ENCODE measurements around the gene BECN2. TPM values are rescaled to one million over a fixed set of nuclear protein-coding genes. Genes with fewer than 3 reads are reported as not detected.

The BECN2 gene
- total RNA-seq, 4 donors from 2014 or later: not detected

GRCh38 chr1:241964550-241965282, 7.1 kb downstream of the BECN2 start:
- peak in 1 of 2 donors; percentile 17 for DNase-seq (ENCODE audit: low spot score in 2 of 2)
- WGBS, 2 donors: 72 to 74% methylated on average over 8 of the region's 8 CpGs
- H3K4me3 ChIP-seq (ENCODE audit: low read depth, poor library complexity, severe bottlenecking): no peak overlapping the region
- no peak for TF ChIP-seq POLR2A (IDR thresholded peaks at IDR 0.05)
- no peak for TF ChIP-seq CTCF (IDR thresholded peaks at IDR 0.05)
- intact Hi-C loops (cut with DNase I; ENCODE audit: low total_unique reads): no loop called here

DNA sequence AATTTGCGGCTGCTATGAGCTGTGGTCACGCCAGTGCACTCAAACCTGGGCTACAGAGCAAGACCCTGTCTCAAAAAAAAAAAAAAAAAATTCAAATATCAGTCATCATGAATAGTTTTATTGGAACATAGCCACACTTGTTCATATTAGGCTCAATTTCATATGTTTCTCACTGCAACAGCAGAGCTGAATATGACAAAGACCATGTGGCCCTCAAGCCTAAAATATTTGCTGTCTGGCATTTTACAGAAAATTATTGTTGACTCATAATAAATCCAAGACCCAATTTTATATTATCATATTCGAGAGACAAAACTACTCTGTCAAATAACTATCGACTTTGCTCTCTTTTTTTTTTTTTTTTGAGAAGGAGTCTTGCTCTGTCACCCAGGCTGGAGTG, 11.0 kb downstream of the BECN2 start:
- intact Hi-C loops (cut with DNase I; ENCODE audit: low total_unique reads): no loop called here
- DNase-seq (ENCODE audit: low spot score in 2 of 2): no peak
- 41 to 64% methylated on average over 4 of the region's 4 CpGs for WGBS, 2 donors
- H3K4me3 ChIP-seq (ENCODE audit: low read depth, poor library complexity, severe bottlenecking): no peak overlapping the region
- TF ChIP-seq CTCF (IDR thresholded peaks at IDR 0.05) (no peak), POLR2A (IDR thresholded peaks at IDR 0.05) (no peak)

DNA sequence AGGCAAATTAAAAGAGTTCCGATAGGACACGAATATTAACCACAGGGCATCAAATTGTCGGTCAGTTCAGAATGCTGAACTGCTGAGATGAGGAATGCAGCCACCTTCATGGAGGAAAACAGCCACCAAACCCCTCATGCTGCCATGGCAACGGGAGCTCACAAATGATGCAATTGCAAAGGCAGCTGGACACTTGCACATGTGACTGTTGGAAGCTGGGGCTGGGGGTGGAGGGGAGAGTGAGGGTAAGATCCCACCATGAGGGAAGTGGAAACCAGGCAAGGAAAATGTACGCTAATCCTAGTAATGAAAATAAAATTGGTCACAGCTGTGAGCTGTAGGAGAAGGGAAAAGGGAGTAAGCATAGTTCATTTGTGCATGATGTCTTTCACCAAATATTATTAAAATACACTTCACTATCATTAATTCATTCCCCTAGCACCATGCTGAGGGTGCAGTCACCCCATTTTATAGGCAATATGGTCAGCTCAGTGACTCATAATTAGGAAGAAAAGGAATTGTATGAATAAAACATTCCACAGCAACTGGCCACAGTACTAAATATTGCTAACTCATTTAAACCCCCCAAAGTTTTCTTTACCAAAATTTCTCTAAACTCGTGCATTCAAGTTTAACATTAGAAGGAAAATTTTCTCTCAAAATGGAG, 15.3 kb downstream of the BECN2 start:
- 49 to 54% methylated on average over 6 of the region's 6 CpGs for WGBS, 2 donors
- intact Hi-C loops (cut with DNase I; ENCODE audit: low total_unique reads): no loop called here
- no peak for DNase-seq (ENCODE audit: low spot score in 2 of 2)
- TF ChIP-seq POLR2A (IDR thresholded peaks at IDR 0.05) (no peak), CTCF (IDR thresholded peaks at IDR 0.05) (no peak)
- no peak overlapping the region for H3K4me3 ChIP-seq (ENCODE audit: low read depth, poor library complexity, severe bottlenecking)

- no peak for TF ChIP-seq CTCF (IDR thresholded peaks at IDR 0.05)
- TF ChIP-seq POLR2A (IDR thresholded peaks at IDR 0.05): no peak
- H3K4me3 ChIP-seq (ENCODE audit: low read depth, poor library complexity, severe bottlenecking): no peak overlapping the region
- WGBS, 2 donors: 75% methylated on average over 6 of the region's 6 CpGs
- DNase-seq (ENCODE audit: low spot score in 2 of 2): no peak
- intact Hi-C loops (cut with DNase I; ENCODE audit: low total_unique reads): no loop called here
These were observed 18.7 kb downstream of the BECN2 start for GRCh38 chr1:241976229-241976628.

GRCh38 chr1:241979071-241979470, 21.5 kb downstream of the BECN2 start:
- WGBS, 2 donors: 91 to 92% methylated on average over 18 of the region's 18 CpGs
- intact Hi-C loops (cut with DNase I; ENCODE audit: low total_unique reads): no loop called here
- no peak overlapping the region for H3K4me3 ChIP-seq (ENCODE audit: low read depth, poor library complexity, severe bottlenecking)
- TF ChIP-seq CTCF (IDR thresholded peaks at IDR 0.05) (no peak), POLR2A (IDR thresholded peaks at IDR 0.05) (no peak)
- DNase-seq (ENCODE audit: low spot score in 2 of 2): no peak

Data from lower leg skin (tissue), 4 donors.